Superior temporal gyrus (tissue), 1 donor: ENCODE data around the gene VSIG10L.

Source experiments
- DNase-seq: peaks from one replicate; pipeline ENCODE4 v3.0.0-alpha.2; 2016; ENCODE audit errors: extremely low spot score

The VSIG10L gene

DNA sequence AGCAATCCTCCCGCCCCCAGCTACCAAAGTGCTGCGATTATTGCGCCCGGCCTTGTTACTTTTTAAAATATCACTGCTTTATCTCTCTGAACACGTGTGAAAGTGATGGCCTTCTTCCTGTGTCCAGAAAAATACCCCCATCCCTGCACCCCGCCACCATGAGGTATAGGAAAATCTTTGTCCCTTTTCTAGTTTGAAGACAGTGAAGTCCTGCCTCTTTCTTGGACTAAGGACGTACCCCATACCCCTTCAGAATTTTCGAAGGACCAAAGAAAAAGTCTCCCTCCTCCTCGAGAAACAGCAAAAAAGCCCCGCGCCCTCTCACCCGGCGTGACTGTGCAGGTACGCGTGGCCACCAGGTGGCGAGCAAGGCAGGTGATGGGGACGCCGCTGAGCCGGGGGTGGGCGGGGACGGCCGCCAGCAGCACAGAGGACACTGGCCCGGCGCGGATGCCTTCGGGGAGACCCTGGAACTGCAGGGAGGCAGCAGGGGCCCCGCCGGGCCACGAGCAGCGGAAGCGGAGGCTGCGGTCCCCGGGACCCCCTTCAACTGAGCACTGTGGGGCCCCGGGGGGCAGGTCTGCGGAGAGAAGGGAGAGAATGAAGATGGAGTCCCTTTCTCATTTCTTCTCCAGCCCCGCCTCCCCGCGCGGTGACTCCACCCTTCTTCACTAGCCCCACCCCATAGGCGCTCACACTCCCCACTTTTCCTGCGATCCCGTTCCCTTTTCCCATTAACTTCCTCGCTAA lies 3.2 kb downstream of the VSIG10L start:
- peak; percentile 66 for DNase-seq

DNA sequence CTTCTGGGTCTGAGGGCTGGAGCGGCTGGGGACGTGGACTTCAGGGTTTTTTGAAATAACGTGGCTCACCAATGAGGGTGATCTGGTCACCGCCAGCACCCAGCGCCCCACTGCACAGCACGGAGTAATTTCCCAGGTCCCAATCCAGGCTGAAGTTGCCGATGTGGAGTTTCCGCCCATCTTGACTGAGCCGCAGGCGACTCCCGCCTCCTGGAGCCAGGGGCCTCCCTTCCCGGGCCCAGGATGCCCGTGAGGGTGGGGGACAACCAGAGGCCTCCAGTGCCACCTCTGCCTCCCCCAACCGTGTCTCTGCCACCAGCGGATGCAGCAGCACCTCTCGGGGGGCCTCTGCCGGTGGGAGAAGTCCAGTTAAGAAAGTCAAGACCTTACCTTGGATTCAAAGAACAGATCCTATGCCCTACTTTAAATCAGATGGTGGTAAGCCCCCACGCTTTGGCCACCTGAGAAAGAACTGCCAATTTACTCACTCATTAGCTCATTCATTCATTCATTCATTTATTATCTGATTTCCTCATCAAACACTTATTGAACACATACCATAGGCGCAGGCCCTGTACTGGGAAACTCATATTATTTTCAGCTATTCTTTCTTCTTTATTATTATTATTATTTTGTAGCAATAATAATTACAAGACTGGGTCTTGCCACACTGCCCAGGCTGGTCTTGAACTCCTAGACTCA lies 3.9 kb downstream of the VSIG10L start:
- no peak for DNase-seq

DNA sequence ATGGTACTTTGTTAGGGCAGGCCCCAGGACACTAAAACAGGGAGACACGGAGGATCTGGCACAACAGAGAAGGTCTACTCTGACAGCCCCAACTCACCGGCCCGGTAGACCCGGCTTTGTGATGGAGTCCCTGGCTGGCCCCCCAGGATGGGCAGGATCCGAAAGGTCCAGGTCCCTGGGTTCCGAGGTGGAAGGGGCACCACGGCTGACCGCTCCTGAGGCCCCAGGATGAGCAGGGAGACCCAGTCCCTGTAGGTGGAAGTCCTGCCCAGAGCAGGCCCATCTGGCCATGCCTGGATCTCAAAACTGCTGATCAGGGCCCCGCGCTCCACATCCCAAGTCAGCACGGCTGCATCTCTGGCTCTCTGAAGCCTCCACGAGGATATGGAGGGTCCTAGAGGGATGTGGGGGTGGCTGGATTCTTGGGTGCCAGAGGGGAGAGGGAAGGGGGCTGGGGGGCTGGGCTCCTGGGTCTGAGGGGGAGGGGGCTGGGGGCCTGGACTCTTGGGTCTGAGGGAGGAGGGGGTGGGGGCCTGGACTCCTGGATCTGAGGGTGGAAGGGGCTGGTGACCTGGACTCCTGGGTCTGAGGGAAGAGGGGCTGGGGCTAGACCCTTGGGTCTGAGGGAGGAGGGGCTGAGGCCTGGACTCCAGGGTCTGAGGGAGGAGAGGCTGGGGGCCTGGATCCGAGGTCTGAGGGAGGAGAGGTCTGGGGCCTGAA lies 4.6 kb downstream of the VSIG10L start:
- DNase-seq: no peak

DNA sequence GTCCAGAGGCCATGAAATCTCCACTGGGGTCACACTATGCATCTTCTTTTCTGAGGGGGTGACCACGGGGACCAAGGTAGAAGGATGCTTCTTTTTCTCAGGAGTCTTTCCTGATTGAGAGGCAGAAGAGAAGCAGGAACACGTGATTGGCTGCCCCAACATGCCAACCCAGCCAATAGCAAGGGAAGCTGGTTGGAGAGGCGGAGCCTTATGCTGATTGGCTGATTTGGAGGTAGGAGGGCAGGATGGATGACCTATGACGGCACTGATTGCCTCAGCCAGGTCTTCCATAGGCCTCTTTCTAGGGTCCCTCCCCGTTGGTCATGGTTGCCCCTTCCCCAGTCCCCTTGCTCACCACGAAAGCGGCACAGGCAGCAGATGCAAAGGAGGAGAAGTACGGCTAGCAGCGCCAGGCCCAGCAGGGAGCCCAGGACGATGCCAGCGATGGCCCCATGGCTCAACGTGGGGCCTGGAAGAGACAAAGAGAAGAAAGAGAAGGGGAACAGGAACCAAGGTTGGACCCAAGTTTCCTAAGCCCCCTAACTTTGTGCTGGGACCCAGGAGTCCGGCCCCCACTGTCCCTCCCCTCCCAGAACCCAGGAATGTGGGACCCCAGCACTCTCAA lies 8.0 kb downstream of the VSIG10L start:
- no peak for DNase-seq

DNA sequence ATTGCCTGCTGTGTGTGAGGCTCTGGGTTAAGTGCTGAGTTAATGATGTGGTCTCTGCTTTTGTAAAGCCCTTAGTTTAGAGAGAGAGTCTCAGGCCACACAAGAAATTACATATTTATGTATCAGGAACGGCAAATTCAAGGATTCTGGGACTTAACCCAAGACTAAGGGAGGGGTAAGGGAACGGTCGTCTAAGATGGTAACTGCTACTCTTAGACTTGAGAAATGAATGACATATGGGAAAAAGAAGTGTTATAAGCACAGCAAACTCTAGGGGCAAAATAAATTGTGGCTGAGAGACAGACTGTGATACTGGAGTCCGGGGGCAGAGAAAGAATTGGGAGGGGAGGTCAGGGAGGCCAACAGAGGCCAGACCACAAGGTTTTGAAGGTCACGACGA lies 10.2 kb downstream of the VSIG10L start:
- no peak for DNase-seq

DNA sequence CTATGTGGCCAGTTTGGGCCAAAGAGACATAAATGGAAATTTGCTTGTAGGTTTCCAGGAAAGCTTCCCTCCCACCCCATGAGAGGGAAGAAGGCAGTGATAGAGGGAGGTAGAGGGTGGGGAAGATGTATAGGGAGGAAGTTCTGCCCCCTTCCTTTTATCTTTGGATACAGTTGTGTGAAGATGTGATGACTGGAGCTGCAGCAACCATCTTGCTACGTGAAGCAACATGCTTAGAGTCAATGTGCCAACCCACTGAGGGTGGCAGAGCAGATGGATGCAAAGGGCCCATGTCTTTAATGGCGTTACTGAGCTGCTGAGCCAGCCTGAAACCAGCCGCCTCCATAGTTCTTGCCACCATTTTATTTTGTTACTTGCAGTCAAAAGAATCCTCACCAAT lies 10.7 kb downstream of the VSIG10L start:
- no peak for DNase-seq

DNA sequence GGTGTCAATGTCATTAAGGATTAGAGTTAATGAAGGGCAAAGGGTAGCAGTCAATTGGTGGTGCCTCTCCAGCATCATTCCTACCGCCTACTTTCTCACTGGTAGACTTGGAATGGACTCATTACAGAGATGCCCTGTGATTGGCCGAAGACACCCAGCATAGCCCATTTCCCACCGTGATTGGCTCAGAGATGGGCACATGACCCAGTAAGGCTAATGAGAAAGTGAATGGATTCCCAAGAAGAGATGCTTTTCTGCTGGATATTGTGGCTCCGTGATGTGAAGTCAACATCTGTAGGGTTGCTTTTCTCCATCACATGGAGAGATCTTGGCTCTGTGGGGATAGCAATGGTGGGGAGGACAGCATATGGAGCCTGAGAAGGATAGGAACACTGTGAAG lies 11.6 kb downstream of the VSIG10L start:
- no peak for DNase-seq

DNA sequence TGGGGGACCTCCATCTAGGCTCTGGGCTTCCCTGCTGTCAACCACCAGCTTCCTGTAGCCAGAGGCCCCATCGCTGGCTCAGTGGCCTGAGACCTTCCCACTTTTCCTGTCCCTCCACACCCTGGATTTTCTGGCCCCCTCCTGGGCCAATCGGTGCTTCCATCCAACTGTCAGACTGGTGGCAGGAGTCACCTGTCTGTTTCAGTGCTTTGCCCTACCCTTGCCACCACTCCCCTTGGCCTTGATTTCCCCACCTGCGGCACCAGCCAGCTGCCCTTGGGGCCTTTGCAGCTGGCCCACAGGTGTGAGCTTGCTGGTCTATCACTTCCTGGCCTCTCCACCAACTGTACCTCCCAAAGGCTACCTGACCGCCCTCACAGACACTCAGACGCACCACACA lies 12.5 kb downstream of the VSIG10L start:
- DNase-seq: no peak

DNA sequence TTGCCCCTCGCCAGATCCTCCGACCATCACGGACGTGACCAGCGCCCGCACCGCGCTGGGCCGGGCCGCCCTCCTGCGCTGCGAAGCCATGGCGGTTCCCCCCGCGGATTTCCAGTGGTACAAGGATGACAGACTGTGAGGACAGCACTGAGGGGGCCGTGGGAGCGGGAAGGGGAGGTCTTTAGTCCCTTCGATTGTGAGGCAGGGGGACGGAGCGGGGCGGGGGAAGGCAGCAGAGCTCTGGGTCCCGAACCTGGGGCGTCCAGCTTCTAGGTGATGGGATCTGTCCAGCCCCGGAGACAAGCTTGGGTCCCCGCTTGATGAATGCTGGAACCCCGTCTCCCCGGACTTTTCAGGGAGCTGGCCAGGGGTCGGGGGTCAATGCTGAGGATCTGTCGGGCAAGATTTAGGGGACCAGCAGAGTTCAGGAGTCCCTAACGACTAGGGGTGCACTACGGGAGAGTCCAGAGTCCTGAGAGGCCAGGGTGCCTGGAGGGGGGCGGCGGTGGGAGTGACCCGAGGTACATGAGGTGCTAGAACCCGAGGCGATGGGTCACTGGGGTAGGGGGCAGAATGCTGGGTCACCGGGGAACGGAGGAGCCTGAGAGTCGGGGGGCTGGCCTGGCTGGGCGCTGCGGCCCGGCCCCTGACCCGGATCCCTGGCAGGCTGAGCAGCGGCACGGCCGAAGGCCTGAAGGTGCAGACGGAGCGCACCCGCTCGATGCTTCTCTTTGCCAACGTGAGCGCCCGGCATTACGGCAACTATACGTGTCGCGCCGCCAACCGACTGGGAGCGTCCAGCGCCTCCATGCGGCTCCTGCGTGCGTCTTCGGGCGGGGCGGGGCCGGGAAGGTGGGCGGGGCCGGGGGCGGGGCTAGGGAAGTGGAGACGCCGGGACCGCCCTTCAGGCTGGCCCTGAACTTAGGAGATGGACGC lies 14.6 kb downstream of the VSIG10L start:
- no peak for DNase-seq

DNA sequence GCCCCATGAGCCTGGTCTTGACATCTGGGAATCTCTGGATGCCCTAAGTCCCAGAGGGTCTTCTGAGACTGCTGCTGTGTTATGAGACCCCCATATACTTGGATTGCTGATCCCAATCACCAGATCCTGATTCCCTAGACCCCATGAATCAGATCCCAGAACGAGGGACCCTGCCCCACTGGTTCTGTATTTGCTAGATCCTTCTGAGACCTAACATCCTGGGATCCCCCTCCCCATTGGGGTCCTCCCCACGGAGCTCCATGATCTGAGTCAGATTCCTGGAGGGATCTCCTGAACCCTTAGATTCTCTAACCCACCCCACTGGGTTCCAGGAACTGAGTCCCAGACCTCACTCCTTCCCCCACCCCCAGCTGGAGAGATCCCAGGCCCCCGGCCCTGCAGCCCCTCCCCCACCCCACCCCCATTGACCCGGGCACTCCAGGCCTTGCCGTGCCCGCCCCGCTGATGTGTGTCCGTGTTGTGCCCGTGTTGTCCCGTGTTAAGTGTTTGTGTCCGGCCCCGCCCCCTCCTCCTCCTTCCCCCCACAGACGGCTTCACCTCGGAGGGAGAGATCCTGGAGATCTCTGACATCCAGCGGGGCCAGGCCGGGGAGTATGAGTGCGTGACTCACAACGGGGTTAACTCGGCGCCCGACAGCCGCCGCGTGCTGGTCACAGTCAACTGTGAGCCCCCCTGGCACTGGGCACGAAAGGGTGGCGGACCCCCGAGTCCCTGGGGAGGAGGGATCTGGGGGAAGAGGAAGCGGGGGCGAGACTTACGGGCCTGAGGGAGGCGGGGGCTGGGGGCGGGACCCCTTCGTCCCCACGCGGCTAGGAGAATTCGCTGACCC lies 15.5 kb downstream of the VSIG10L start:
- no peak for DNase-seq

DNA sequence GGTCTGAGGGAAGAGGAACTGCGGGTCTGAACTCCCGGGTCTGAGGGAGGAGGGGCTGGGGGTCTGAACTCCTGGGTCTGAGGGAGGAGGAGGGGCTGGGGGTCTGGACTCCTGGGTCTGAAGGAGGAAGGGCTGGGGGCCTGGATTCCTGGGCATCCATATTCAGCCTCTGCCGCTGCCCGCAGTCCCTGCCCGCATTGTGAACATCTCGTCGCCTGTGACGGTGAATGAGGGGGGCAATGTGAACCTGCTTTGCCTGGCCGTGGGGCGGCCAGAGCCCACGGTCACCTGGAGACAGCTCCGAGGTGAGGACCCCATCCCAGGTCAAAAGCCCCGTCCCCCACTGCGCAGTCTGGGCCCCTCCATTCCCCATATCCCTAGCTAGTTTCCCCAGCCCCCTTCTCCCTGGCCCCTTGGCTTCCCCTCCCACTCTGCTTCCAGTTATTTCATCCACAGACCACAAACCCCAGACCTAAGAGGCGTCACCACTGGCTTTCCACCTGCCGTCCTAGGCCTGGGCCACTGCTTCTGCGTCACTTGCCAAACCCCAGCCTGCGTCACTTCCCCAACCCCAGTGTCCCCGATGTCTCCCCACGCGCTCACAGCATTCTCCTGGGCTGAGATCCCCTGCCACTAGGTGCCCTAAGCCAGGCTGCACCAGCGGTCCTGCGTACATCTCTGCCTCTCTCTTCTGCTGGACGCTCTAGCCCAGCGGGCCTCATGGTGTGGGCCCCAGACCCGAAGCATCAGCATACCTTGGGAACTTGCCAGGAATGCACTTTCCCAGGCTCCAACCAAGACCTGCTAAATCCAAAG lies 16.6 kb downstream of the VSIG10L start:
- DNase-seq: no peak

DNA sequence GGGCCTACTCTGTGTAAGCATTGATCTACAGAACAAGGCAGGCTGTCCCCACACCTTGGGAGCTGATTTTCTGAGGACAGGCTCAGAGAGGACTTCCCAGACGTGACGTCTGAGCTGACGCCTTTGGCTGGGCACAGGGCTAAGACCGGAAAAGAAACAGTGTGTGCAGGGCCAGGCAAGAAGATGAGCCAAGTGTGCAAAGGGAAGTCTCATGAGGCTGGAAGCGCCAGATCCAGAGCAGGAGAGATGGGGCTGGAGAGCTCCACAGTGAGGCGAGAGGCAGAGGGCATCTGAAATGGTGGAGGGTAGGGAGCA lies 17.8 kb downstream of the VSIG10L start:
- no peak for DNase-seq

DNA sequence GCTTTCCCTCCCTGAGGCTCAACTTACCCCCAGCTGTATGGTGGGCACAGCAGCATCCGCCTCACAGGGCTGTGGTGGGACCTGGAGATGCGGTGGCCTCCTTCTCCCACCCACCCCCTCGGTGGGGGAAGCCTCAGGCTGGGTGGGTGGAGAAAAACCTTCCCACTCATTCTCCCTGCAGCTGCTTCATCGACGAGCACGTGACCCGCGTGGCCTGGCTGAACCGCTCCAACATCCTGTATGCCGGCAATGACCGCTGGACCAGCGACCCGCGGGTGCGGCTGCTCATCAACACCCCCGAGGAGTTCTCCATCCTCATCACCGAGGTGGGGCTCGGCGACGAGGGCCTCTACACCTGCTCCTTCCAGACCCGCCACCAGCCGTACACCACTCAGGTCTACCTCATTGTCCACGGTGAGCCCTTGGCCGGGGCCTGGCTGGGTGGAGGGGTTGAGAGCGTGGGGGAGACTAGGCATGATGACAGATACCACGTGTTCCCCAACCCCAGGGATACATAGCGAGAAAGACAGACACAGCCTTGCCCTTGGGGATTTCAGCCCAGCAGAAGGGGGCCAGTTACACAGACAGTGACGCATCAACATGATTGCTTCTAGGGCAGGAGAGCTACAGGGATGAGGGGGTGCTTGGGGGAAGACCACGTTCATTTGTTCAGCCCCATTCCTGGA lies 18.3 kb downstream of the VSIG10L start:
- DNase-seq: no peak

DNA sequence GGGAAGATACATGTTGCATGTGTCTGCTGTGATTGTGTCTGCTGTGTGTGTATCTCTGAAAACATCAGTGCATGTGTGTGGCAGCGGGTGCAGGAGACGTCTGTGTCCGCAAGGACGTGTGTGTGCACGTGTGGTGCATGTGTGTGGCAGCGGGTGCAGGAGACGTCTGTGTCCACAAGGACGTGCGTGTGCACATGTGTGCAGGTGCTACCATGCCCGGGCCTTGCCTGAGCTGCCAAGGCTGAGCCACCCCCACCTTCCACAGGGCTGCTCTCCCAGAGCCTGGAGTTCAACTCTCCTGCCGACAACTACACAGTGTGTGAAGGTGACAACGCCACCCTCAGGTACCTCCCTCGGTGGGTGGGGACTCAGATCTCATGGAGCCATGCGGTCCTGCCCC lies 20.1 kb downstream of the VSIG10L start:
- DNase-seq: no peak

DNA sequence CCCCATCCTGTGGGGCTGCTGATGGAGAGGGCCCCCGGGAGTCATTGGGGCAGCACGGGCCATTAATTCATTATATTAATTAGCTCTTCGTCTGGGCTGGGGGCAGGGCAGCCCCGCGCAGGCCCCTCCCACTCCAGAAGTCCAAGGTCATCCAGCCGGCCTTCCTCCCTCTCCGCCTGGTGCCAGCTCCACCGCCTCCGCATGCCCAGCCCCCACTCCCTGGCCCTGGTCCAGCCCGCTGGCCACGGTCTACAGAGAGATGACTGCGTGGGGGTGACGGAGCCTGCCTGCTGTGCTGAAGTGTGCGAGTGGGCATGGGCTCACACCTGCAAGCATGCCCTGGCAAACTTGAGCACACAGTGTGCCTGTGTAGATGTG lies 21.7 kb downstream of the VSIG10L start:
- no peak for DNase-seq

DNA sequence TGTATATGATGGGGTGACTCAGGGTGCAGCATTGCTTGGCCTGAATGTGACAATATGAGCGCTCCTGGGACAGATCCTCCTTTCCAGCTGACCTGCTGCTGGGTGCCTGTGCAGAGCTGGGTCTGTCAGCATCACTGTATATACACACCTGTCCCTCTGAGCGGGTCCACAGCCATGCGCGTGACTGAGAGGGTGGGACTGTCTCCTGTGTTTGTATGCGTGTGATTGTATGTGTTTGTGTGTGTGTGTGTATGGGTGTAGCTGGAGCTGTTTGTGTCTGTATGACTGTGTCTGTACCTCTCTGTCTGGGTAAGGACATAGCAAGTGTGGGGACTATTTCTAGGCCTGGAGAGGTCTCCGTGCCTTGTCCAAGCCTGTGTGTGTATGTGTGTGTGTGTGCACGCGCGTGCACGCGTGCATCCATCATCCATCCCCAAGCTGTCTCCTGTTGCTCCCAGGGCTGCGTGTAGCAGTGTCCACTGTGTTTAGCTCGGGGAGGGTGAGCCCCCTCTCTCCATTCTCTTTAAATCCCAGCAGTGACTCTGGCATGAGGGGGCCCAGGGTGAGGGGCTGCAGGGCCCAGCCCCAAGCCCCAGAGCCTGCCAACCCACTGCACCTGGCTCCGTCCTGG lies 22.2 kb downstream of the VSIG10L start:
- DNase-seq: no peak

DNA sequence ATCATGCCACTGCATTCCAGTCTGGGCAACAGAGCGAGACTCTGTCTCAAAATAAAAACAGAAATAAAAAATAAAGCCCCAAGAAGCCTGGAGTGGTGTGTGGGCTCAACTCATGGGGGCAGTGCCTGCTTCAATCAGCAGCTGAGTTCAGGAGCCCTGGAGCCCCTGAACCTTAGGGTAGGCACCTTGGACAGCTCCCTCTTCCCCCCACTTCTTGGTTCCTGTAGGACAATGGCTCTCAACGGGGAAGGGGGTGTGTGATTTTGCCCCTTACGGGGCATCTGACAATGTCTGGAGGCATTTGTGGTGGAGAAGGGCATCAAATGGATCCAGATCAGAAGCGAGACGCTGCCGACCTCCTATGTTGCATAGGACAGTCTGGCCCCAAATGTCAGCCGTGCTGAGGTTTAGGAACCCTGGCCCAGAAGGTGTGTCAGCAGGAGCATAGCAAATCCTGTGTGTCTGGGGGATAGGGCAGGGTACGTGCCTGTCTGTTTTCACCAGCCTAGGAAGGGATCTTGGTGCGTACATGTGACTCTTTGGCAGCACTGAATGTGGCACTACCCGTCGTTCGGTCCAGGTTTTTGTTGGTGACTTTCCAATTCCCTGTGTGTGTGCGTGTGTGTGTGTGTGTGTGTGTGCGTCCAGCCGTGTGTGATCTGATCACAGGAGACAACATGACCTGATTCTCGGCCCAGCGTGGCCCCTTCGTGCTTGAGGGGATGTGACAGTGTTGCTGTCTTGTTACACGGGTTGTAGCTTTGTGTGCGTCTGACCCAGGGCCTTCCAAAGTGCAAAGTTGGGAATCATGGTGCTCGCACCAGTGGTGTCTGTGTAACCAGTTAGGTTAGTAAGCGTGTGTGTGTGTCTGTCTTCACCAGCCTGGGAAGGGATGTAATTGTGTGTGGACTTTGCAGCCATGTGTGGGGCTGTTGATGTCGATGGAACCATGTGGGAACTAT lies 23.0 kb downstream of the VSIG10L start:
- no peak for DNase-seq
